K562 (cell line): ENCODE results near the gene MRPL44. TPM values are rescaled to one million over a fixed set of nuclear protein-coding genes. Genes with fewer than 3 reads are reported as not detected.

Source experiments
- ATF1 ChIP-seq, 2 experiments: fragments of 450-650 bp in 1 of 2; IDR thresholded peaks; 2 replicates each; pipeline ENCODE4 v1.6.1; 2016; ENCODE audit warnings: missing compliant biosample characterization in 1 of 2, missing genetic modification characterization in 1 of 2
- CREM ChIP-seq: IDR thresholded peaks from 2 replicates; pipeline ENCODE4 v1.6.1; 2014; ENCODE audit warnings: antibody characterized with exemption, low read depth
- GTF2A2 ChIP-seq: IDR thresholded peaks from 2 replicates; pipeline ENCODE4 v1.6.1; 2016; ENCODE audit warnings: mild to moderate bottlenecking, missing genetic modification characterization, missing compliant biosample characterization
- JUNB ChIP-seq: fragments of 450-650 bp; formaldehyde crosslinking; conservative IDR thresholded peaks from 2 replicates; pipeline ENCODE4 v1.4.0; 2020; ENCODE audit warnings: mild to moderate bottlenecking
- JUND ChIP-seq, 2 experiments: IDR thresholded peaks; 2 replicates in 1 of 2; 3 replicates in 1 of 2; pipeline ENCODE4 v1.6.1; 2011; ENCODE audit warnings: borderline replicate concordance in 2 of 2, low read depth in 2 of 2, low read length in 2 of 2, improper control_type of control experiment in 1 of 2, missing biosample characterization in 1 of 2, missing genetic modification characterization in 1 of 2, missing genetic modification reagents in 1 of 2
- MCM2 ChIP-seq: fragments of 450-650 bp; IDR thresholded peaks from 2 replicates; pipeline ENCODE4 v1.6.1; 2017; ENCODE audit warnings: low read depth, mild to moderate bottlenecking
- MGA ChIP-seq: fragments of 450-650 bp; IDR thresholded peaks from 2 replicates; pipeline ENCODE4 v1.6.1; 2016; ENCODE audit warnings: mild to moderate bottlenecking, moderate library complexity
- NFIC ChIP-seq: fragments of 450-650 bp; IDR thresholded peaks from 2 replicates; pipeline ENCODE4 v1.6.1; 2017; ENCODE audit warnings: mild to moderate bottlenecking, inconsistent platforms
- NFXL1 ChIP-seq: fragments of 450-650 bp; formaldehyde crosslinking; IDR thresholded peaks from 2 replicates; pipeline ENCODE4 v1.4.0; 2021; ENCODE audit warnings: mild to moderate bottlenecking
- NR2C2 ChIP-seq, 2 experiments: fragments of 200-800 bp in 1 of 2; sonication (Bioruptor generic) in 1 of 2; sonication (generic) in 1 of 2; formaldehyde crosslinking in 1 of 2; IDR thresholded peaks; 2 replicates each; pipeline versions ENCODE4 v1.6.1 to v1.8.0; 2016 to 2022; ENCODE audit warnings: mild to moderate bottlenecking in 1 of 2, missing compliant biosample characterization in 1 of 2, missing genetic modification characterization in 1 of 2, missing genetic modification reagents in 1 of 2
- RFX1 ChIP-seq: fragments of 450-650 bp; IDR thresholded peaks from 2 replicates; pipeline ENCODE4 v1.6.1; 2016; ENCODE audit warnings: mild to moderate bottlenecking, moderate library complexity
- ZNF408 ChIP-seq: fragments of 250-450 bp; sonication (Bioruptor Pico); IDR thresholded peaks from 2 replicates; pipeline ENCODE4 v1.4.0; 2020; ENCODE audit warnings: low read depth, mild to moderate bottlenecking, moderate library complexity
- ZNF780A ChIP-seq: fragments of 250-450 bp; sonication (Bioruptor Pico); IDR thresholded peaks from 2 replicates; pipeline ENCODE4 v1.5.0; 2021; ENCODE audit warnings: mild to moderate bottlenecking
- polyA plus RNA-seq, 8 experiments: library from polyadenylated mRNA; depleted of rRNA in 4 of 8; stranded (reverse) in 5 of 8; unstranded in 3 of 8; fragments of >200 nt; fragmentation: Nextera tagmentation in 2 of 8; fragmentation: Illumina TruSeq in 1 of 8; extraction: Ambion mirVana in 2 of 8; extraction: Trizol in 1 of 8; gene quantifications; 2 replicates each; pipeline versions ENCODE4 v1.2.1 to v1.2.3, GENCODE V29; 2011 to 2014; ENCODE audit warnings: inconsistent platforms in 1 of 8, missing spikeins in 1 of 8
- total RNA-seq, 7 experiments: library from RNA; depleted of rRNA in 6 of 7; stranded (reverse); fragments of >200 nt in 6 of 7; fragmentation: Illumina TruSeq in 2 of 7; extraction: Trizol in 2 of 7; gene quantifications; 2 replicates each; pipeline versions ENCODE4 v1.2.1 to v1.2.3, GENCODE V29; 2011 to 2021; ENCODE audit warnings: low replicate concordance in 1 of 7
- TF ChIP-seq, protein P1 (sequence below): fragments of 450-650 bp; IDR thresholded peaks from 2 replicates; pipeline ENCODE4 v1.6.1; 2014; ENCODE audit warnings: low read depth, mild to moderate bottlenecking, moderate library complexity, borderline replicate concordance

The MRPL44 gene
- total and polyA plus RNA-seq, 9 of the 15 experiments (the other 6 are each of a cell fraction or from before 2014, with no cell fraction given), result 10.4 to 26.0 (median 20.2) TPM

DNA sequence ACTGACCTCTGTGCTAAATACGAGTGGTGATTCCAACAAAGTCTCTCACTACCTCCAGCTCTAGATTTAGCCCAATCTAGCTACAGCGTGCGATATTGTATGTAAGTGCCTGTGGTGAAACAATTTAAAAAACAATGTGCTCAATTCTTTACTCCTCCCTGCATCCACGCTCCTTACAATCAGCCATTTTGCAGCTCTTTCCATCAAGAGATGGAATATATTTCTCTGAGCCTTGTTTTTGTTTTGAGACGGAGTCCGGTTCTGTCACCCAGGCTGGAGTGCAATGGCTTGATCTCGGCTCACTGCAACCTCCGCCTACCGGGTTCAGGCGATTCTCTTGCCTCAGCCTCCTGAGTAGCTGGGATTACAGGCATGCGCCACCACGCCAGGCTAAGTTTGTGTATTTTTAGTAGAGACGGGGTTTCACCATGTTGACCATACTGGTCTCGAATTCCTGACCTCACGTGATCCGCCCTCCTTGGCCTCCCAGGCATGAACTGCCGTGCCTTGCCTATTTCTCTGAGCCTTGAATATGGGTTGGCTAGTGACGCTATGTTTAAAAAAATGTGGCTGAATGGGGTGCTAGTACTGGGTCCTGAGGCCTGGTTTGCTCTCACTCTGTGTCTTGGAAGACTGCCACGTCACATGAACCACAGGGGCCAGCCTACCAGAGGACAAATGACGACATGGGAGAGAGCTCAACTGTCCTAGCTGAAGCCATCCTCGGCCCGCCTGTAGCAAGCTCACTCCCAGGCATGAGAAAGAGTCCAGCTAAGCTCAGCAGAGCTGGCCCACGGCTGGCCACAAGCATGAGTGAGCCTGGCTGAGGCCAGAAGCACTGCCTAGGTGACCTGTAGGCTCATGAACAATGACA, 26.9 kb upstream of the MRPL44 start (continued):
- 0 out of 2 replicates have a peak, but pooled peaks have one; percentile 26 for TF ChIP-seq MGA
- TF ChIP-seq ZNF780A (CRISPR knock-in tag), result no peak
- TF ChIP-seq RFX1, result no peak
- TF ChIP-seq, protein P1, sequence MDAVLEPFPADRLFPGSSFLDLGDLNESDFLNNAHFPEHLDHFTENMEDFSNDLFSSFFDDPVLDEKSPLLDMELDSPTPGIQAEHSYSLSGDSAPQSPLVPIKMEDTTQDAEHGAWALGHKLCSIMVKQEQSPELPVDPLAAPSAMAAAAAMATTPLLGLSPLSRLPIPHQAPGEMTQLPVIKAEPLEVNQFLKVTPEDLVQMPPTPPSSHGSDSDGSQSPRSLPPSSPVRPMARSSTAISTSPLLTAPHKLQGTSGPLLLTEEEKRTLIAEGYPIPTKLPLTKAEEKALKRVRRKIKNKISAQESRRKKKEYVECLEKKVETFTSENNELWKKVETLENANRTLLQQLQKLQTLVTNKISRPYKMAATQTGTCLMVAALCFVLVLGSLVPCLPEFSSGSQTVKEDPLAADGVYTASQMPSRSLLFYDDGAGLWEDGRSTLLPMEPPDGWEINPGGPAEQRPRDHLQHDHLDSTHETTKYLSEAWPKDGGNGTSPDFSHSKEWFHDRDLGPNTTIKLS, result peak; percentile 61; the same call in 1 of the 2 replicates
- TF ChIP-seq NFIC, result peak; percentile 56
- no peak for TF ChIP-seq ATF1 (CRISPR knock-in tag; IDR thresholded peaks at IDR 0.05)
- TF ChIP-seq ATF1 (tag; IDR thresholded peaks at IDR 0.05), result peak; percentile 84
- 0 out of 2 replicates have a peak, but pooled peaks have one; percentile 33 for TF ChIP-seq JUND (IDR thresholded peaks at IDR 0.05; ENCODE audit: borderline replicate concordance, low read depth, low read length)
- TF ChIP-seq JUND (tag; IDR thresholded peaks at IDR 0.05; ENCODE audit: borderline replicate concordance, low read depth, low read length), result no peak; the same call in 2 of the 3 replicates
- peak; percentile 46; the same call in 1 of the 2 replicates for TF ChIP-seq CREM
- TF ChIP-seq NR2C2 (CRISPR knock-in tag; IDR thresholded peaks at IDR 0.05), result no peak
- TF ChIP-seq NR2C2 (tag; IDR thresholded peaks at IDR 0.05), result no peak
- TF ChIP-seq ZNF408, result no peak
- no peak for TF ChIP-seq JUNB (CRISPR knock-in tag)
- no peak for TF ChIP-seq GTF2A2 (tag)
- TF ChIP-seq NFXL1 (CRISPR knock-in tag), result no peak
- no peak for TF ChIP-seq MCM2
